Measurements from ENCODE around the gene PWWP2B. TPM values are rescaled to one million over a fixed set of nuclear protein-coding genes. Genes with fewer than 3 reads are reported as not detected.
"Not testable (repeated sequence)": the region's sequence is repeated elsewhere in the genome, so short reads cannot be mapped to it uniquely, and the experiment has no call there.

PWWP2B gene
- total RNA-seq, 1 experiment from 2014 or later, result 51.6 TPM

- H3K9me3 ChIP-seq (ENCODE audit: control insufficient read depth, insufficient read depth, low read depth, low read length), result no peaks in the 10 kb centered on the region
- no peaks in the 10 kb centered on the region for H3K36me3 ChIP-seq (ENCODE audit: control insufficient read depth, insufficient read depth, low read length)
- ChIA-PET CTCF (no interaction called here), POLR2A (interaction anchor here (0.6 kb wide), 1 partner anchor 78 kb away, joined by 3 read pairs; the partner anchor contains the start of gene STK32C)
- intact Hi-C loops (cut with micrococcal nuclease; ENCODE audit: unreplicated experiment), result loop anchor here (2.0 kb wide), 1 partner anchor 67 kb away; no protein-coding TSS in a partner anchor
- H3K4me3 ChIP-seq (ENCODE audit: low read depth in 2 of 2, low read length in 2 of 2), result no peak overlapping the region
- TF ChIP-seq TCF7L2 (IDR thresholded peaks at IDR 0.05; ENCODE audit: low read depth, low read length) (no peak), REST (IDR thresholded peaks at IDR 0.05; ENCODE audit: insufficient read depth in 1 of 2, low read depth in 2 of 2, low read length in 1 of 2) (no peak), POLR2AphosphoS5 (IDR thresholded peaks at IDR 0.05; ENCODE audit: low read depth, low read length) (no peak), CTCF (IDR thresholded peaks at IDR 0.05) (no peak), SIN3A (IDR thresholded peaks at IDR 0.05; ENCODE audit: borderline replicate concordance, insufficient read depth, low read depth, low read length) (no peak)
- BruUV-seq (replicated peaks), result no TSS peak
- no peak for DNase-seq (ENCODE audit: low read depth, low spot score)
- no peak for ATAC-seq
- no peaks in the 10 kb centered on the region for H3K27me3 ChIP-seq (ENCODE audit: control insufficient read depth, insufficient read depth, low read length)
- in situ Hi-C loops (cut with HindIII; ENCODE audit: low pct_unique_long_range_greater_than_20kb, low sequenced_read_pairs), result no loop called here
- no peak overlapping the region for H3K27ac ChIP-seq (ENCODE audit: low read length)
- peaks cover 25% of the 10 kb centered on the region for H3K4me1 ChIP-seq (ENCODE audit: control insufficient read depth, insufficient read depth, low read length)
These were observed 11.1 kb upstream of the PWWP2B start for GRCh38 chr10:132385721-132386418.

GRCh38 chr10:132386419-132386831, 10.6 kb upstream of the PWWP2B start:
- no peaks in the 10 kb centered on the region for H3K9me3 ChIP-seq (ENCODE audit: control insufficient read depth, insufficient read depth, low read depth, low read length)
- CTCF ChIA-PET, result no interaction called here
- in situ Hi-C loops (cut with HindIII; ENCODE audit: low pct_unique_long_range_greater_than_20kb, low sequenced_read_pairs) (no loop called here), intact Hi-C loops (cut with micrococcal nuclease; ENCODE audit: unreplicated experiment) (loop anchor here (2.0 kb wide), 1 partner anchor 66 kb away; no protein-coding TSS in a partner anchor)
- H3K27ac ChIP-seq (ENCODE audit: low read length), result no peak overlapping the region
- peaks cover 25% of the 10 kb centered on the region for H3K4me1 ChIP-seq (ENCODE audit: control insufficient read depth, insufficient read depth, low read length)
- H3K4me3 ChIP-seq (ENCODE audit: low read depth in 2 of 2, low read length in 2 of 2), result no peak overlapping the region
- no peaks in the 10 kb centered on the region for H3K27me3 ChIP-seq (ENCODE audit: control insufficient read depth, insufficient read depth, low read length)
- POLR2A ChIA-PET, result interaction anchor here (0.6 kb wide), 1 partner anchor 79 kb away, joined by 3 read pairs; the partner anchor contains the start of gene STK32C
- DNase-seq (ENCODE audit: low read depth, low spot score) (no peak), ATAC-seq (peak; percentile 4; the same call in 1 of the 2 replicates)
- BruUV-seq (replicated peaks), result no TSS peak
- no peak for TF ChIP-seq REST (IDR thresholded peaks at IDR 0.05; ENCODE audit: insufficient read depth in 1 of 2, low read depth in 2 of 2, low read length in 1 of 2)
- no peak for TF ChIP-seq POLR2AphosphoS5 (IDR thresholded peaks at IDR 0.05; ENCODE audit: low read depth, low read length)
- no peak for TF ChIP-seq CTCF (IDR thresholded peaks at IDR 0.05)
- no peak for TF ChIP-seq TCF7L2 (IDR thresholded peaks at IDR 0.05; ENCODE audit: low read depth, low read length)
- no peaks in the 10 kb centered on the region for H3K36me3 ChIP-seq (ENCODE audit: control insufficient read depth, insufficient read depth, low read length)

- H3K9me3 ChIP-seq (ENCODE audit: control insufficient read depth, insufficient read depth, low read depth, low read length); in situ Hi-C loops (cut with HindIII; ENCODE audit: low pct_unique_long_range_greater_than_20kb, low sequenced_read_pairs); H3K27me3 ChIP-seq (ENCODE audit: control insufficient read depth, insufficient read depth, low read length); ATAC-seq; POLR2A ChIA-PET; BruUV-seq (replicated peaks); H3K4me3 ChIP-seq (ENCODE audit: low read depth in 2 of 2, low read length in 2 of 2); H3K36me3 ChIP-seq (ENCODE audit: control insufficient read depth, insufficient read depth, low read length); DNase-seq (ENCODE audit: low read depth, low spot score): not testable (repeated sequence)
- intact Hi-C loops (cut with micrococcal nuclease; ENCODE audit: unreplicated experiment), result loop anchor here (2.0 kb wide), 1 partner anchor 66 kb away; no protein-coding TSS in a partner anchor
- peaks cover 25% of the 10 kb centered on the region for H3K4me1 ChIP-seq (ENCODE audit: control insufficient read depth, insufficient read depth, low read length)
- CTCF ChIA-PET, result interaction anchor here (0.7 kb wide), 1 partner anchor 13 kb away, joined by 3 read pairs; no protein-coding TSS in a partner anchor
- peak overlapping the region; percentile 68; the same call in 1 of the 2 replicates for H3K27ac ChIP-seq (ENCODE audit: low read length)
These were observed 10.1 kb upstream of the PWWP2B start for GRCh38 chr10:132386896-132387295.

All from Panc1 (cell line).